ENCODE data around the gene PDE6A. TPM values are rescaled to one million over a fixed set of nuclear protein-coding genes. Genes with fewer than 3 reads are reported as not detected.

Gene PDE6A
- total and polyA plus RNA-seq, 2 experiments from 2014 or later: not detected

GRCh38 chr5:149931992-149932436, 12.6 kb downstream of the PDE6A start:
- Histone ChIP-seq H3K4me1 (ENCODE audit: insufficient read depth) (peaks cover 20% of the 10 kb centered on the region; the same call in 1 of the 2 replicates), H3K79me2 (ENCODE audit: insufficient read depth) (no peaks in the 10 kb centered on the region), H3K9ac (peak overlapping the region; percentile 61), H3K4me2 (ENCODE audit: unreplicated experiment) (peak overlapping the region; percentile 82), H3K36me3 (ENCODE audit: low read depth) (no peaks in the 10 kb centered on the region), H2AFZ (peak overlapping the region; percentile 93), H3K27me3 (replicated peaks; ENCODE audit: insufficient read depth) (no peaks in the 10 kb centered on the region), H3K9me3 (ENCODE audit: low read depth) (no peaks in the 10 kb centered on the region), H3K27ac (peak overlapping the region; percentile 31), H3K4me3 (peak overlapping the region; percentile 76), H3K9me2 (ENCODE audit: insufficient read depth) (no peaks in the 10 kb centered on the region), H3F3A (ENCODE audit: insufficient read depth) (no peaks in the 10 kb centered on the region; the same call in 1 of the 2 replicates), H4K20me1 (ENCODE audit: insufficient read depth) (no peaks in the 10 kb centered on the region)
- TF ChIP-seq EZH2phosphoT487 (IDR thresholded peaks at IDR 0.05; ENCODE audit: insufficient read depth, low read depth) (no peak), EZH2 (IDR thresholded peaks at IDR 0.05; ENCODE audit: insufficient read depth, poor library complexity, severe bottlenecking) (no peak)
- DNase-seq: peak; percentile 20
- 41 to 49% methylated on average over 14 of the region's 14 CpGs for WGBS, 2 experiments (ENCODE audit: low coverage in 1 of 2, low lambda C conversion rate in 2 of 2, missing lambda C conversion rate in 2 of 2)
- in situ Hi-C loops (cut with MboI): no loop called here

- no peak for TF ChIP-seq EZH2 (IDR thresholded peaks at IDR 0.05; ENCODE audit: insufficient read depth, poor library complexity, severe bottlenecking)
- Histone ChIP-seq H3F3A (ENCODE audit: insufficient read depth) (no peaks in the 10 kb centered on the region), H3K9me3 (ENCODE audit: low read depth) (no peaks in the 10 kb centered on the region), H3K9me2 (ENCODE audit: insufficient read depth) (no peaks in the 10 kb centered on the region), H3K4me2 (ENCODE audit: unreplicated experiment) (peak overlapping the region; percentile 79), H3K4me3 (peak overlapping the region; percentile 66; the same call in 1 of the 2 replicates), H3K9ac (no peak overlapping the region), H3K4me1 (ENCODE audit: insufficient read depth) (peaks cover 12% of the 10 kb centered on the region; the same call in 1 of the 2 replicates), H4K20me1 (ENCODE audit: insufficient read depth) (no peaks in the 10 kb centered on the region), H3K27me3 (replicated peaks; ENCODE audit: insufficient read depth) (no peaks in the 10 kb centered on the region), H3K36me3 (ENCODE audit: low read depth) (no peaks in the 10 kb centered on the region), H3K79me2 (ENCODE audit: insufficient read depth) (no peaks in the 10 kb centered on the region), H3K27ac (no peak overlapping the region), H2AFZ (peak overlapping the region; percentile 73)
- in situ Hi-C loops (cut with MboI): no loop called here
- 73 to 74% methylated on average over 7 of the region's 7 CpGs for WGBS, 2 experiments (ENCODE audit: low coverage in 1 of 2, low lambda C conversion rate in 2 of 2, missing lambda C conversion rate in 2 of 2)
- no peak for DNase-seq
These were observed 13.6 kb downstream of the PDE6A start for GRCh38 chr5:149930749-149931574.

- H3K9ac ChIP-seq: peak overlapping the region; percentile 41
- H3K4me1 ChIP-seq (ENCODE audit: insufficient read depth): peaks cover 12% of the 10 kb centered on the region; the same call in 1 of the 2 replicates
- H2AFZ ChIP-seq: peak overlapping the region; percentile 73
These were observed 14.4 kb downstream of the PDE6A start for GRCh38 chr5:149930043-149930748.

GRCh38 chr5:149924486-149924885, 20.1 kb downstream of the PDE6A start:
- no peaks in the 10 kb centered on the region for H3K9me3 ChIP-seq (ENCODE audit: low read depth)
- no peaks in the 10 kb centered on the region for H4K20me1 ChIP-seq (ENCODE audit: insufficient read depth)
- in situ Hi-C loops (cut with MboI): no loop called here
- H3K9me2 ChIP-seq (ENCODE audit: insufficient read depth): no peaks in the 10 kb centered on the region
- no peak overlapping the region for H3K9ac ChIP-seq
- no peak overlapping the region for H2AFZ ChIP-seq
- H3F3A ChIP-seq (ENCODE audit: insufficient read depth): no peaks in the 10 kb centered on the region
- H3K79me2 ChIP-seq (ENCODE audit: insufficient read depth): no peaks in the 10 kb centered on the region
- no peak for DNase-seq
- 79 to 81% methylated on average over 5 of the region's 5 CpGs for WGBS, 2 experiments (ENCODE audit: low coverage in 1 of 2, low lambda C conversion rate in 2 of 2, missing lambda C conversion rate in 2 of 2)
- TF ChIP-seq EZH2 (IDR thresholded peaks at IDR 0.05; ENCODE audit: insufficient read depth, poor library complexity, severe bottlenecking) (no peak), EZH2phosphoT487 (IDR thresholded peaks at IDR 0.05; ENCODE audit: insufficient read depth, low read depth) (no peak)
- no peak overlapping the region for H3K4me2 ChIP-seq (ENCODE audit: unreplicated experiment)
- H3K27me3 ChIP-seq (replicated peaks; ENCODE audit: insufficient read depth): no peaks in the 10 kb centered on the region
- H3K4me1 ChIP-seq (ENCODE audit: insufficient read depth): no peaks in the 10 kb centered on the region
- H3K27ac ChIP-seq: no peak overlapping the region
- H3K4me3 ChIP-seq: no peak overlapping the region
- H3K36me3 ChIP-seq (ENCODE audit: low read depth): no peaks in the 10 kb centered on the region

More at GRCh38 chr5:149930043-149930748, 14.4 kb downstream of the PDE6A start:
- H3K27me3 ChIP-seq (replicated peaks; ENCODE audit: insufficient read depth): no peaks in the 10 kb centered on the region
- no peak overlapping the region for H3K27ac ChIP-seq
- H3F3A ChIP-seq (ENCODE audit: insufficient read depth): no peaks in the 10 kb centered on the region
- H3K4me3 ChIP-seq: peak overlapping the region; percentile 66
- peak overlapping the region; percentile 79 for H3K4me2 ChIP-seq (ENCODE audit: unreplicated experiment)
- in situ Hi-C loops (cut with MboI): no loop called here
- TF ChIP-seq EZH2 (IDR thresholded peaks at IDR 0.05; ENCODE audit: insufficient read depth, poor library complexity, severe bottlenecking) (no peak), EZH2phosphoT487 (IDR thresholded peaks at IDR 0.05; ENCODE audit: insufficient read depth, low read depth) (no peak)
- H3K9me3 ChIP-seq (ENCODE audit: low read depth): no peaks in the 10 kb centered on the region
- H3K36me3 ChIP-seq (ENCODE audit: low read depth): no peaks in the 10 kb centered on the region
- no peaks in the 10 kb centered on the region for H3K9me2 ChIP-seq (ENCODE audit: insufficient read depth)
- 17 to 27% methylated on average over 6 of the region's 6 CpGs for WGBS, 2 experiments (ENCODE audit: low coverage in 1 of 2, low lambda C conversion rate in 2 of 2, missing lambda C conversion rate in 2 of 2)
- H4K20me1 ChIP-seq (ENCODE audit: insufficient read depth): no peaks in the 10 kb centered on the region
- no peaks in the 10 kb centered on the region for H3K79me2 ChIP-seq (ENCODE audit: insufficient read depth)
- peak; percentile 38 for DNase-seq
